Limb (tissue), 2 donors: ENCODE data around the gene ELL.
A peak's percentile ranks its signal among the peaks of the same experiment; 100 is the strongest.

Experiments
- DNase-seq, 2 donors: peaks; one replicate each; pipeline ENCODE4 v3.0.0-alpha.2; 2016; ENCODE audit errors: extremely low spot score in 2 of 2

ELL gene

DNA sequence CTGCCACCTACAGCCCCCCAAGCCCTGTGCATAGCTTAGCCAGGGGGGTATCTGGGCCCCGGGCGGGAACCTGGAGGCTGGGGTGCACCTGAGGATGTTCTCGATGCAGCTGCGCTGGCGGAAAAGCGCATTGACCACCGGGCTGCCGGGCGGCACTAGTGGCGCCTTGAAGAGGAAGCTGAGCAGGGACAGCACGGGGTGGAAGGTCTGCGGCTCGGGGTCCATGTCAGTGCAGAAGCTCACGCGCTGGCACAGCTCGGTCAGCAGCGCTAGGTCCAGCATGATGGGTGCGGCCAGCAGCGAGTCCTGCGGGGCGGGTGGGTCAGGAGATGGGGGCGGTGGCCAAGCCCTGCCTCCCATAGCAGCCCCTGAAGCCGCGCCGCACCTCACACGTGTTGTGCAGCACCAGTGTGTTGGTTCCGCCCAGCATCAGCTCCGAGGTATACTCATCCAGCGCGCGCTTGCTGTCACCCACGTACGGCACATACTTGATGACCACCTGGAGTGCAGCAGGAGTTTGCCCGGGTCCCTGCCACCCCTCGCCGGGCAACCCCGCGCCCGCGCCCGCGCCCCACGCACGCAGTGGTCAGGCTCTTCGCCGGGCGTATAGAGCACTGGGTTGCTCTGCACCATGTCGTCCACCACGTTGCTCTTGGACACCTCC, 86.6 kb downstream of the ELL start:
- no peak for DNase-seq

GRCh38 chr19:18434411-18435175, 87.3 kb downstream of the ELL start:
- no peak for DNase-seq

DNA sequence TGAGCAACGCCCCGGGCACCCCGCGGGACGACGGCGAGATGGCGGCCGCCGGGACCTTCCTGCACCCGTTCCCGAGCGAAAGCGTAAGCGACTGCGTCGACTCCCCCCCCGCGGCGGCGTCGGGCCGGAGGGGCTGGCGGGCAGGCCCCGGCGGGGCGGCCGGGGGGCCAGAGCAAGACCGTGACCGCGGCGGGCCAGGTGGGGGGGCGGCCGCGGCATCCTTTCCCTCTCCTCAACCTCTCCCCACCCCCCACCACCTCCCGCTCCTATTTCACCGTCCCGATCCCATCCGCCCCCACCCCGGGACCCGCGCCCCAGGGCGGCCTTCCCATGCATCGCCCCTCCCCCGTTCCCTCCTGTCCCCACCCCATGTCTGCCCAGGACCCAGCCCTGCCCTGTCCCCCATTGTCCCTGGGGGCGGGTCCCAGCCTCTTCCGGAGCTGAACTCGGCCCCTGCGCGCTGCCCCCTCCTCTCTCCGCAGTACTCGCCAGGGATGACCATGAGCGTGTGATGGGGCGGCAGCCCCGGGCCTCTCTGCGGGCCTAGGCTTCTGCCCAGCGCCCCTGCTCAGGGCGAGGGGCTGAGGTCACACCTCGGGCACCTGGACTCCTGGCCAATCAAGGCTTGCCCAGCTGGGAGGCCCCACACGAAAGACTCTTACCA, 88.0 kb downstream of the ELL start:
- DNase-seq: peak in 1 of 2 donors; percentile 69

DNA sequence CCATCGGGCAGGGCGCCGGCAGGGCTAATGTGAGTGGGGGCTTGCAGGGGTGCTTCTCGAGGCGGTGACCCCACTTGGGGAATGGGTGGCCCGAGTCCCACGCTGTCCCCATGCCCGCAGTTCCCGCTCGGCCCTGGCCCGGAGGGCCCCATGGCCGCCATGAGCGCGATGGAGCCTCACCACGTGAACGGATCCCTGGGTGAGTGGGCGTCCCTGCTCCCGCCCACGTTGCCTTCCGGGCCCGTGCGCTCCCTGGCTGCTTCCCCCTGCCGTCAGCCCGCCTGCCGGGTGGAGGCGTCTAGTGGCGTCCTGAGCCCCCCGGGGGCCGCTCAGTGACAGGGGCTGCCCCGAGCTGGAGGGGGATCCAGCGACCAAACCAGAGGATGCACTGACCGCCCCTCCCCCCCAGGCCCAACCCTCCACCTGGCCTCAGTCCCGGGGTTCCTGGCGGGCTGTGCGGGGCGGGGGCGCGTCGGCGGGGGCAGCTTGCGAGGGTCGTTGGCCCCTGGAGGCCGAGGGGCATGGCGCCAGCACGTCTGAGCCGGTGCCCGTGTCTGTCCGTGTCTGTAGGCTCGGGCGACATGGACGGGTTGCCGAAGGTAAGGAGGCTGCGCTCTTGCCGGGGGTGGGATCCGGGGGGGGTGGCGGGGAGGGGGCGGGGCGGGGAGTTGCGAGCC, 88.7 kb downstream of the ELL start:
- DNase-seq: peak in 1 of 2 donors; percentile 80

GRCh38 chr19:18432275-18433014, 89.4 kb downstream of the ELL start:
- no peak for DNase-seq

DNA sequence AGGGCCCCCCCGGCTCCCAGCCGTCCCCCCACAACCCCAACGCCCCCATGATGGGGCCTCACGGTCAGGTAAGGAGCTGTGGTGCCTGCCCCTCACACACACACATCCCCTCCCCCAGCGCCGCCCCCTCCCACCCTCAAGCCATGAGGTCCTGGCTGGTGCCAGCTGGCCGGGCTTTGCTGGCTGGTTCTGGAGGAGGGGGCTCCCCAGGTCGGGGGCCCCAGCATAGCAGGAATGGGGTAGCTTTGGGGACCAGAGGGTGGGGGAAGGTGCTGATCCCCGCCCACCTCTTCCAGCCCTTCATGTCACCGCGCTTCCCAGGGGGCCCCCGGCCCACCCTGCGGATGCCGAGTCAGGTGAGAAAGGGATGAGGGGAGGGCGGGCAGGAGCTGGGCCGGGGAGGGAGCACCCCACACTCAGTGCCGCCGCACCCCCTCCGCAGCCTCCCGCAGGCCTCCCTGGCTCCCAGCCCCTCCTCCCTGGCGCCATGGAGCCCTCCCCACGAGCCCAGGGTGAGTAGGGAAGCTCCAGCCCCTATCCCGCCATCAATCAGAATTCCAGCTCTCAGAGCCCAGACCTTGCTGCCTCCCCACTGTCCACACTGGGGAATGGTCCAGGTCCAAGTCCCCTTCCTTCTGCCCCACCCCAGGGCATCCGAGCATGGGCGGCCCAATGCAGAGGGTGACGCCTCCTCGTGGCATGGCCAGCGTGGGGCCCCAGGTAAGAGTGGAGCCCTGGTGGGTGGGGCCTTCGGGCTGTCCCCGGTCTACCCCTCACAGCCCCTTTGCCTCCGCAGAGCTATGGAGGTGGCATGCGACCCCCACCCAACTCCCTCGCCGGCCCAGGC, 90.3 kb downstream of the ELL start:
- DNase-seq: no peak

- no peak for DNase-seq
Measured at GRCh38 chr19:18430417-18431144, 91.3 kb downstream of the ELL start.

GRCh38 chr19:18429717-18430416, 92.0 kb downstream of the ELL start:
- no peak for DNase-seq

DNA sequence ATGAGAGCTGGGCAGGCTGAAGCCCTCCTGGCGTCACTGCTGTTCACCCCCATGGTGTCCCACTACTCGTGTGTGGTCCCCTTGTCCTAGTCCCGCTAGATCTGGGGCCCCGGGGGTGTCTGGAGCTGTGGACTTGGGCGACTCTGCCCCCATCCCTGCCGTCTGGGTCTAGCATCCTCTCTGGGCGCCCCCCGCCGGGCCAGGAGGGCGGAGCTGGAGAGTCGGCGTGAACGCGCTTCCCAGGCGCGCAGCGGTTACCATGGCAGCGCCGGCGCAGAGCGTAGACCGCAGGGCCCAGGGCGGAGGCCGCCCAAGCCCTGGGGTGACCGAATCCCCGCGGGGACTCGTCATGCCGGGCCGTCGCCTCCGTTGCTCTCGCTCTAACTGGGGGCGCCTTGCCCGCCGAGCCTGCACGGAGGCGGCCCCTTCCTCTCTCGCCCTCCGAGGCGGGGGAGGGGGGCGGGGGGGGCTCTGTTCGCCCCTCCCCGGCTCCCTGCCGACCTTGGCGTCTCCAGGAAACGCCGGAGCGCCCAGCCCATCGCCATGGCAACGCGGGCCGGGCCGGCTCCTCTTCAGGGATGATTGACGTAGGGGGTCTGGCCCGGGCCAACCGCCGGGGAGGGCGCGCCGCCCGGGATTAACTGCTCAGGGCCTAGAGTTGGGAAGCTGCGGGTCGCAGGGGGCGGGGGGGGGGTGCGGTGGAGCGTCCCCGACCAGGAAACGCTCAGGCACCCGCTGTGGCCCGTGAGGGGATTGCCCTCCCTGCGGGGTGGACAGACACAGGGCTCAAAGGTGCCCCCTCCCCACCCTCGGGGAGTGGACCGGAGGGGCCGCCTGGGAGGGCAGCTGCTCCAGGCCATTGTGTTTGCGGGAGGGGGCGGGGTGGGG, 92.8 kb downstream of the ELL start:
- DNase-seq: peak; percentile 86 to 92

GRCh38 chr19:18428173-18428786, 93.6 kb downstream of the ELL start:
- DNase-seq: no peak

- no peak for DNase-seq
Measured at GRCh38 chr19:18427743-18428113, 94.1 kb downstream of the ELL start.

- DNase-seq: no peak
Measured at GRCh38 chr19:18427080-18427742, 94.7 kb downstream of the ELL start.

DNA sequence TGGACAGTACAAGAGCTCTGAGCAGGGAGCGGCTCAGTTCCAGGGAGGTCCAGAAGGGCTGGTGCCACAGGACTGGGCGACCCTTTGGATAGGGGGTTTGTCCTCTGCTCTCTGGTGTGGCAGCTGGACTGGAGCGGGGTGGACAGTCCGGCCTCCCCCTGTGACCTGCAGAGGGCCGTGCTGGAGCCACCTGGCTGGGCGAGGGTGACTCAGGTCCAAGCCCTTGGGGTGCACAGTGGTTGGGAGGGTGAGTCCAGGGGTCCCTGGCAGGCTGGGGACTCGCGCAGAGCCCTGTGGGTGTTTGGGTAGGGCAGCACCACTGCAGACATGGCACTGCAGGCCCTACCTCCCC, 95.5 kb downstream of the ELL start:
- no peak for DNase-seq

- DNase-seq: peak in 1 of 2 donors; percentile 43
Measured at GRCh38 chr19:18425515-18426415, 96.1 kb downstream of the ELL start.

DNA sequence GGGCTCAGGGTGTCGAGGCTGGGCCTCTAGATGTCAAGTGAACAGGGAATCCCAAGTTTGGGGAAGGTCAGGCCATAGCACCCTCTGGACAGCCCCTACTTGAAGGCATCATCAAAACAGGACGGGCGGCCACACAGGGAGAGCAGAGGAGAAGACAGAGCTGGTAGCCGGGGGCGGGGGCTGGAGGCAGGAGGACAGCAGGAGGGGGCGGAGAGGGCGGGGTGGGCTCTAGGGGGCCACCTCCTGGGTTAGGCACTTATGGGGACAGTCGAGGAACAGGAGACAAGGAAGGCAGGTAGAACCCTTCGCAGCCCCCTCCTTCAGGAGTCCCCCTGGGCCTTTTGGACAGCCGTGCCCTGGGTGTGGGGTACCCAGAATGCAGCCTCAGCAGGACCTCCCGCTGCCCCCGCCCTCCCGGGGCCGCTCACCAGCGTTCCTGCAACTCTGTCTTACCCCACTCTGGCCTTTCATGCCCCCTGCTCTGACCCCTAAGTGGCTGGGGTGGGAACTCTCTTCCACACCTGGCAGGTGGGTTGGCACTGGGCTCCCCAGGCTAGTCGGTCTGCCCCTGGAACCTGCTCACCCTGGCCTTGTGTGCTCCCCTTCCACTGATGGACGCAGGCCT, 96.9 kb downstream of the ELL start:
- DNase-seq: no peak
